HCT116 (cell line): ENCODE results near the gene GNG7. TPM values are rescaled to one million over a fixed set of nuclear protein-coding genes. Genes with fewer than 3 reads are reported as not detected.

Experiments used
- ATAC-seq: fragments of 200-7000 bp; cut with Tn5 transposase; 2 replicates; pipeline ENCODE4 v1.9.1; 2020; ENCODE audit warnings: mild to moderate bottlenecking, moderate library complexity
- BruUV-seq: library from RNA; stranded (reverse); fragments of 400-500 nt; replicated peaks from 2 replicates; lab custom pipeline; 2021; lab: Mats Ljungman, UMichigan
- CTCF ChIA-PET: fragments of 300-600 bp; sonication (Branson Sonifier 250); formaldehyde crosslinking; loops from one replicate; lab custom pipeline; 2021; ENCODE audit warnings: antibody characterized with exemption; lab: Charles Lee
- POLR2A ChIA-PET: fragments of 300-600, 350-600 bp; sonication (Branson Sonifier 250); formaldehyde crosslinking; loops from one replicate; lab custom pipeline; 2021; ENCODE audit warnings: antibody characterized with exemption; lab: Charles Lee
- RAD21 ChIA-PET, 2 experiments: fragments of 300-600 bp; sonication (Branson Sonifier 250); formaldehyde crosslinking; loops; one replicate each; lab custom pipeline; 2023; ENCODE audit warnings: low total read pairs in 2 of 2; ENCODE audit not compliant: uncharacterized antibody in 2 of 2, unreplicated experiment in 2 of 2, low non-redundant PET in 1 of 2; lab: Charles Lee
- DNase-seq: peaks from one replicate; pipeline ENCODE4 v3.0.0-alpha.2; 2010; ENCODE audit warnings: low read depth, low spot score
- H2AFZ ChIP-seq: fragments of 200-600 bp; shearing (Covaris generic), sonication (generic); 2 replicates; pipeline ENCODE4 v1.6.1; 2017; ENCODE audit warnings: low read depth, mixed run types, mixed read lengths, antibody characterized with exemption, low read length; ENCODE audit not compliant: poor library complexity, severe bottlenecking
- H3K27ac ChIP-seq: 2 replicates; pipeline ENCODE4 v1.5.1; 2012; ENCODE audit warnings: low read depth, low read length
- H3K27me3 ChIP-seq: fragments of 200-600 bp; sonication (generic); 2 replicates; pipeline ENCODE4 v1.6.1; 2016; ENCODE audit warnings: mixed run types, low read length, mixed read lengths; ENCODE audit not compliant: insufficient read depth
- H3K36me3 ChIP-seq, 2 experiments: fragments of 200-500 bp in 1 of 2; fragments of 200-600 bp in 1 of 2; sonication (Bioruptor generic) in 1 of 2; sonication (generic) in 1 of 2; 2 replicates each; pipeline versions ENCODE4 v1.5.1 to v1.6.1; 2014 to 2016; ENCODE audit warnings: low read length in 2 of 2, inconsistent platforms in 1 of 2, mixed read lengths in 1 of 2, mixed run types in 1 of 2; ENCODE audit not compliant: insufficient read depth in 2 of 2, control insufficient read depth in 1 of 2
- H3K4me1 ChIP-seq, 2 experiments: fragments of 200-600 bp in 1 of 2; sonication (generic) in 1 of 2; 2 replicates each; pipeline versions ENCODE4 v1.5.1 to v1.6.1; 2012 to 2017; ENCODE audit warnings: low read length in 2 of 2, inconsistent platforms in 1 of 2, mild to moderate bottlenecking in 1 of 2, mixed read lengths in 1 of 2, mixed run types in 1 of 2, moderate library complexity in 1 of 2; ENCODE audit not compliant: insufficient read depth in 2 of 2, control insufficient read depth in 1 of 2
- H3K4me2 ChIP-seq: fragments of 200-600 bp; sonication (generic); 2 replicates; pipeline ENCODE4 v1.6.1; 2017; ENCODE audit warnings: mixed run types, low read length, mixed read lengths
- H3K4me3 ChIP-seq, 2 experiments: fragments of 200-600 bp in 1 of 2; sonication (generic) in 1 of 2; replicated peaks in 1 of 2; 2 replicates each; pipeline ENCODE4 v1.5.1; 2011 to 2016; ENCODE audit warnings: low read length in 2 of 2, control low read depth in 1 of 2, low read depth in 1 of 2, mild to moderate bottlenecking in 1 of 2, mixed read lengths in 1 of 2, mixed run types in 1 of 2
- H3K79me2 ChIP-seq: fragments of 200-600 bp; sonication (generic); 2 replicates; pipeline ENCODE4 v1.6.1; 2017; ENCODE audit warnings: mild to moderate bottlenecking, mixed run types, low read length, moderate library complexity, mixed read lengths; ENCODE audit not compliant: insufficient read depth
- H3K9ac ChIP-seq: fragments of 200-600 bp; sonication (generic); 2 replicates; pipeline ENCODE4 v1.6.1; 2016; ENCODE audit warnings: low read length, mixed read lengths
- H3K9me2 ChIP-seq: fragments of 200-600 bp; sonication (generic), shearing (Covaris generic); 2 replicates; pipeline ENCODE4 v1.6.1; 2017; ENCODE audit warnings: mixed run types, mild to moderate bottlenecking, moderate library complexity; ENCODE audit not compliant: insufficient read depth
- H3K9me3 ChIP-seq, 2 experiments: fragments of 200-500 bp in 1 of 2; fragments of 200-600 bp in 1 of 2; sonication (Bioruptor generic) in 1 of 2; sonication (generic) in 1 of 2; 2 replicates each; pipeline ENCODE4 v1.6.1; 2014 to 2017; ENCODE audit warnings: low read length in 2 of 2, mixed read lengths in 2 of 2, inconsistent platforms in 1 of 2, low read depth in 1 of 2, mild to moderate bottlenecking in 1 of 2, mixed run types in 1 of 2, moderate library complexity in 1 of 2; ENCODE audit not compliant: control insufficient read depth in 1 of 2, insufficient read depth in 1 of 2
- H4K20me1 ChIP-seq: fragments of 200-600 bp; sonication (generic), shearing (Covaris generic); 2 replicates; pipeline ENCODE4 v1.6.1; 2017; ENCODE audit warnings: mixed run types, mild to moderate bottlenecking, moderate library complexity; ENCODE audit not compliant: insufficient read depth
- CBX3 ChIP-seq: IDR thresholded peaks from 2 replicates; pipeline ENCODE4 v1.6.1; 2012; ENCODE audit warnings: low read depth
- EGR1 ChIP-seq: IDR thresholded peaks from 2 replicates; pipeline ENCODE4 v1.6.1; 2012; ENCODE audit warnings: low read depth
- MAX ChIP-seq: IDR thresholded peaks from 2 replicates; pipeline ENCODE4 v1.6.1; 2012
- POLR2AphosphoS5 ChIP-seq: IDR thresholded peaks from 2 replicates; pipeline ENCODE4 v1.6.1; 2011; ENCODE audit warnings: mild to moderate bottlenecking, low read depth, low read length, moderate library complexity
- SIN3A ChIP-seq: IDR thresholded peaks from 2 replicates; pipeline ENCODE4 v1.6.1; 2012; ENCODE audit warnings: low read depth
- ZFX ChIP-seq: fragments of 450-650 bp; IDR thresholded peaks from 2 replicates; pipeline ENCODE4 v1.6.1; 2017
- intact Hi-C: fragments of 100-400 bp; cut with micrococcal nuclease; formaldehyde crosslinking; loops from 2 replicates; pipeline ENCODE4 v1.10.0; 2022
- total RNA-seq: library from RNA; stranded (reverse); gene quantifications from one replicate; pipeline ENCODE4 v1.2.1, GENCODE V29; 2021; ENCODE audit not compliant: unreplicated experiment
- TF ChIP-seq, protein P1 (sequence below): IDR thresholded peaks from 2 replicates; pipeline ENCODE4 v1.6.1; 2012
- TF ChIP-seq, protein P2 (sequence below), 3 experiments: fragments of 200-600 bp in 1 of 3; sonication (generic) in 1 of 3; IDR thresholded peaks in 2 of 3; conservative IDR thresholded peaks in 1 of 3; 2 replicates each; pipeline ENCODE4 v1.5.1; 2012 to 2017; ENCODE audit warnings: low read depth in 2 of 3, low read length in 2 of 3, antibody characterized with exemption in 1 of 3, borderline replicate concordance in 1 of 3, control low read depth in 1 of 3, mild to moderate bottlenecking in 1 of 3, mixed read lengths in 1 of 3, mixed run types in 1 of 3, moderate library complexity in 1 of 3; ENCODE audit not compliant: insufficient read depth in 1 of 3

Gene GNG7
- total RNA-seq, 1 experiment from 2014 or later, result 11.3 TPM

- TF ChIP-seq CBX3, result no peak
Observed at GRCh38 chr19:2475702-2476450, 226.6 kb downstream of the GNG7 start, which contains the start of gene GADD45B (continued).

DNA sequence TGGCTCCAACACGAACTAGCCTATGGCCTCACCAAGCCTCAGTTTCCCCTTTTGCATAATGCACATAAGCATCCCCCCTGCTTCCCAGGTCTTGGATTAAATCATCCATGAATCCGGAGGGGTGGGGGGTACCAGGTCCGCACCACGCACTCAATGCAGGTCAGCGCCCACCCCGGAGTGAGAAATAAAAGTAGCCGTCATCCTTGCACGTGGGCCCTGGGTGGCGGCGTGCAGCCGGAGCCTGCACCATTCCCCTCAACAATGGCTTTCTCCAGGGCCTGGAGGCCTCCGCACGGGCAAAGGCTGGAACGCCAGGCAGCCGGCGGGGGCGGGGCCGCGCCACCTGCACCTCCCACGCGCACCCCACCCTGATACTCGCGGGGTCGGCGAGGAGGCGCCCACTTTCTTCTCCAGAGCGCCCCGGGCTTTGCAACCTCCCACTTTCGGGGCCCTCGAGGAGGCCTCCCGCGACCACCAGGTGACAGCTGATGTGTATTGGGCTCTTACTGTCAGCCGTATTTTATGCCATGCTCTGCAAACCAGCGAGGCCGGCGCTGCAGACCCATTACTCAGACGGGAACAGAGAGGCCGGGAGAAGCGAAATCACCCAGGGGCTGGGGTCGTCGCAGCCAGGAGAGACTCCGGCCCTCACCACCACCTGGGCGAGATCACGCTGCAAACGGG lies 227.3 kb downstream of the GNG7 start:
- Histone ChIP-seq H2AFZ (peak overlapping the region; percentile 17), H3K27me3 (no peaks in the 10 kb centered on the region), H3K36me3 (peaks cover 2 to 20% of the 10 kb centered on the region in 2 experiments; a peak in 1 of 4 replicates), H4K20me1 (peaks cover 14% of the 10 kb centered on the region; the same call in 1 of the 2 replicates), H3K4me1 (peaks cover 18 to 46% of the 10 kb centered on the region in 2 experiments), H3K9me3 (no peaks in the 10 kb centered on the region), H3K27ac (peak overlapping the region; percentile 67), H3K4me3 (peak overlapping the region; percentile 49 to 96), H3K4me2 (peak overlapping the region; percentile 98), H3K79me2 (peaks cover 24% of the 10 kb centered on the region), H3K9ac (peak overlapping the region; percentile 66), H3K9me2 (no peaks in the 10 kb centered on the region)
- no peak for DNase-seq
- peak; percentile 54 for ATAC-seq
- TF ChIP-seq, protein P1, sequence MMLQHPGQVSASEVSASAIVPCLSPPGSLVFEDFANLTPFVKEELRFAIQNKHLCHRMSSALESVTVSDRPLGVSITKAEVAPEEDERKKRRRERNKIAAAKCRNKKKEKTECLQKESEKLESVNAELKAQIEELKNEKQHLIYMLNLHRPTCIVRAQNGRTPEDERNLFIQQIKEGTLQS, result no peak
- TF ChIP-seq MAX, result peak; percentile 27
- TF ChIP-seq, protein P2, sequence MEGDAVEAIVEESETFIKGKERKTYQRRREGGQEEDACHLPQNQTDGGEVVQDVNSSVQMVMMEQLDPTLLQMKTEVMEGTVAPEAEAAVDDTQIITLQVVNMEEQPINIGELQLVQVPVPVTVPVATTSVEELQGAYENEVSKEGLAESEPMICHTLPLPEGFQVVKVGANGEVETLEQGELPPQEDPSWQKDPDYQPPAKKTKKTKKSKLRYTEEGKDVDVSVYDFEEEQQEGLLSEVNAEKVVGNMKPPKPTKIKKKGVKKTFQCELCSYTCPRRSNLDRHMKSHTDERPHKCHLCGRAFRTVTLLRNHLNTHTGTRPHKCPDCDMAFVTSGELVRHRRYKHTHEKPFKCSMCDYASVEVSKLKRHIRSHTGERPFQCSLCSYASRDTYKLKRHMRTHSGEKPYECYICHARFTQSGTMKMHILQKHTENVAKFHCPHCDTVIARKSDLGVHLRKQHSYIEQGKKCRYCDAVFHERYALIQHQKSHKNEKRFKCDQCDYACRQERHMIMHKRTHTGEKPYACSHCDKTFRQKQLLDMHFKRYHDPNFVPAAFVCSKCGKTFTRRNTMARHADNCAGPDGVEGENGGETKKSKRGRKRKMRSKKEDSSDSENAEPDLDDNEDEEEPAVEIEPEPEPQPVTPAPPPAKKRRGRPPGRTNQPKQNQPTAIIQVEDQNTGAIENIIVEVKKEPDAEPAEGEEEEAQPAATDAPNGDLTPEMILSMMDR (IDR thresholded peaks at IDR 0.05 in 2 of 3, conservative IDR thresholded peaks at IDR 0.05 in 1 of 3; ENCODE audit: borderline replicate concordance in 1 of 3, insufficient read depth in 1 of 3, low read depth in 2 of 3, low read length in 2 of 3), result no peak
- TF ChIP-seq ZFX, result peak; percentile 47; the same call in 1 of the 2 replicates
- no peak for TF ChIP-seq SIN3A
- TF ChIP-seq POLR2AphosphoS5, result no peak
- peak; percentile 74; the same call in 1 of the 2 replicates for TF ChIP-seq CBX3
- TF ChIP-seq EGR1, result peak; percentile 72; the same call in 1 of the 2 replicates
- CTCF ChIA-PET, result interaction anchor here (0.9 to 3.0 kb wide), 6 partner anchors 12 to 143 kb away, joined by 3 to 24 read pairs (median 6); no protein-coding TSS in a partner anchor
- POLR2A ChIA-PET, result interaction anchor here (0.5 to 4.0 kb wide), 49 partner anchors 9 to 577 kb away, joined by 3 to 91 read pairs (median 7); partner anchors contain the start of genes LMNB2, LSM7, SGTA and TIMM13
- RAD21 ChIA-PET, result interaction anchor here (1.3 to 2.4 kb wide), 8 partner anchors 50 to 139 kb away, joined by 3 to 10 read pairs (median 8); no protein-coding TSS in a partner anchor
- intact Hi-C loops, result loop anchor here (1.0 kb wide), 1 partner anchor 104 kb away; no protein-coding TSS in a partner anchor
- no TSS peak for BruUV-seq
